H1 (cell line): ENCODE measurements around the gene SLC8A1. TPM values are rescaled to one million over a fixed set of nuclear protein-coding genes. Genes with fewer than 3 reads are reported as not detected.

Experiments
- CBX5 ChIP-seq: fragments of 300-800, 300-1000 bp; sonication (generic); IDR thresholded peaks from 2 replicates; pipeline ENCODE4 v1.7.1; 2016; ENCODE audit warnings: antibody characterized with exemption, low read length, low read depth
- CHD1 ChIP-seq: IDR thresholded peaks from 2 replicates; pipeline ENCODE4 v1.6.1; 2012; ENCODE audit warnings: low read depth, low read length, improper control_type of control experiment
- CHD7 ChIP-seq: fragments of 300-600 bp; sonication (generic); IDR thresholded peaks from 2 replicates; pipeline ENCODE4 v1.7.1; 2012; ENCODE audit warnings: low read length, moderate library complexity, mild to moderate bottlenecking, inconsistent platforms; ENCODE audit not compliant: insufficient replicate concordance
- KDM1A ChIP-seq: fragments of 200-600, 300-600 bp; sonication (generic); IDR thresholded peaks from 2 replicates; pipeline ENCODE4 v1.7.1; 2016; ENCODE audit warnings: mild to moderate bottlenecking, low read length, borderline replicate concordance
- PHF8 ChIP-seq: fragments of 200-600 bp; sonication (generic); conservative IDR thresholded peaks from 2 replicates; pipeline ENCODE4 v1.7.1; 2012; ENCODE audit warnings: low read depth, mild to moderate bottlenecking, inconsistent platforms, low read length, moderate library complexity
- RXRA ChIP-seq: IDR thresholded peaks from 2 replicates; pipeline ENCODE4 v1.6.1; 2011; ENCODE audit warnings: low read depth, mild to moderate bottlenecking, low read length, moderate library complexity; ENCODE audit not compliant: insufficient read depth
- TCF12 ChIP-seq: IDR thresholded peaks from 2 replicates; pipeline ENCODE4 v1.6.1; 2011; ENCODE audit warnings: low read depth, mild to moderate bottlenecking, low read length
- USF2 ChIP-seq: IDR thresholded peaks from 2 replicates; pipeline ENCODE4 v1.6.1; 2011; ENCODE audit warnings: low read length, improper control_type of control experiment
- polyA plus RNA-seq, 7 experiments: library from polyadenylated mRNA; depleted of rRNA in 3 of 7; stranded (reverse) in 5 of 7; unstranded in 2 of 7; fragments of >200 nt in 5 of 7; fragments of 200-250 nt in 2 of 7; gene quantifications; 1 replicate in 5 of 7; 2 replicates in 1 of 7; 4 replicates in 1 of 7; pipeline versions ENCODE4 v1.2.1 to v1.2.3, GENCODE V29; 2011 to 2013; ENCODE audit warnings: missing spikeins in 2 of 7, mixed read lengths in 2 of 7
- total RNA-seq: library from RNA; stranded (reverse); fragmentation: NEBNext Ultra II Directional; extraction: Animal tissue kit (Norgen Biotek cat#: 25700); gene quantifications from 2 replicates; pipeline ENCODE4 v1.2.1, GENCODE V29; 2021

SLC8A1 gene
- total and polyA plus RNA-seq, 2 of the 8 experiments (the other 6 are each of a cell fraction or from before 2014, with no cell fraction given), result 0.68 to 3.6 TPM

GRCh38 chr2:40286721-40287120 is 165.2 kb downstream of the SLC8A1 start (continued):
- no peak for TF ChIP-seq CHD7
- TF ChIP-seq CBX5, result no peak
- TF ChIP-seq TCF12, result no peak
- TF ChIP-seq KDM1A, result no peak
- no peak for TF ChIP-seq CHD1
- TF ChIP-seq RXRA, result no peak
- TF ChIP-seq USF2, result no peak
- no peak for TF ChIP-seq PHF8
- TF ChIP-seq, all 59 proteins: peak for 0
